ENCODE results near the gene ENO4. TPM values are rescaled to one million over a fixed set of nuclear protein-coding genes. Genes with fewer than 3 reads are reported as not detected.

Gene ENO4
- total RNA-seq, 1 experiment from 2014 or later, result 0.22 TPM

- intact Hi-C loops (cut with micrococcal nuclease), result no loop called here
- H3K79me2 ChIP-seq (ENCODE audit: insufficient read depth, low read length), result no peaks in the 10 kb centered on the region
- no peak overlapping the region for H3K9ac ChIP-seq (ENCODE audit: low read length)
- RAD21 ChIA-PET (ENCODE audit: low non-redundant PET in 1 of 2, low total read pairs in 2 of 2, uncharacterized antibody in 2 of 2, unreplicated experiment in 2 of 2), result no interaction called here
- CTCF ChIA-PET, result no interaction called here
- no peak overlapping the region for H3K27ac ChIP-seq (ENCODE audit: low read depth, low read length)
- ATAC-seq, result no peak
- no peak overlapping the region for H3K4me2 ChIP-seq (ENCODE audit: low read length)
- no peaks in the 10 kb centered on the region for H3K27me3 ChIP-seq (ENCODE audit: insufficient read depth, low read length)
- TF ChIP-seq SP1 (IDR thresholded peaks at IDR 0.05; ENCODE audit: low read depth), result no peak
- no peaks in the 10 kb centered on the region for H4K20me1 ChIP-seq (ENCODE audit: insufficient read depth)
- no peak overlapping the region for H2AFZ ChIP-seq (ENCODE audit: low read depth, low read length, poor library complexity, severe bottlenecking)
- POLR2A ChIA-PET, result no interaction called here
- DNase-seq (ENCODE audit: low read depth, low spot score), result no peak
- no peaks in the 10 kb centered on the region for H3K9me2 ChIP-seq (ENCODE audit: insufficient read depth)
- peaks cover 16 to 38% of the 10 kb centered on the region in 2 experiments; a peak in 2 of 4 replicates for H3K36me3 ChIP-seq (ENCODE audit: control insufficient read depth in 1 of 2, insufficient read depth in 2 of 2, low read length in 2 of 2)
- H3K4me1 ChIP-seq (ENCODE audit: control insufficient read depth in 1 of 2, insufficient read depth in 2 of 2, low read length in 2 of 2), result no peaks in the 10 kb centered on the region
- no peak overlapping the region for H3K4me3 ChIP-seq (replicated peaks in 1 of 2; ENCODE audit: low read depth in 1 of 2, low read length in 2 of 2)
- no TSS peak for BruUV-seq (replicated peaks)
- H3K9me3 ChIP-seq (ENCODE audit: control insufficient read depth in 1 of 2, insufficient read depth in 1 of 2, low read depth in 1 of 2, low read length in 2 of 2), result no peaks in the 10 kb centered on the region
Measured at GRCh38 chr10:116910910-116911309, 61.6 kb downstream of the ENO4 start.

GRCh38 chr10:116912162-116912561 is 62.9 kb downstream of the ENO4 start:
- H3K9me3 ChIP-seq (ENCODE audit: control insufficient read depth in 1 of 2, insufficient read depth in 1 of 2, low read depth in 1 of 2, low read length in 2 of 2), result no peaks in the 10 kb centered on the region
- DNase-seq (ENCODE audit: low read depth, low spot score) (no peak), ATAC-seq (no peak)
- no peaks in the 10 kb centered on the region for H3K27me3 ChIP-seq (ENCODE audit: insufficient read depth, low read length)
- no TSS peak for BruUV-seq (replicated peaks)
- H3K9ac ChIP-seq (ENCODE audit: low read length), result no peak overlapping the region
- H3K79me2 ChIP-seq (ENCODE audit: insufficient read depth, low read length), result no peaks in the 10 kb centered on the region
- CTCF ChIA-PET, result no interaction called here
- H3K36me3 ChIP-seq (ENCODE audit: control insufficient read depth in 1 of 2, insufficient read depth in 2 of 2, low read length in 2 of 2), result peaks cover 14 to 38% of the 10 kb centered on the region in 2 experiments; a peak in 2 of 4 replicates
- intact Hi-C loops (cut with micrococcal nuclease), result no loop called here
- H3K9me2 ChIP-seq (ENCODE audit: insufficient read depth), result no peaks in the 10 kb centered on the region
- no peak overlapping the region for H3K4me2 ChIP-seq (ENCODE audit: low read length)
- TF ChIP-seq ELF1 (IDR thresholded peaks at IDR 0.05; ENCODE audit: borderline replicate concordance, low read depth) (no peak), POLR2AphosphoS5 (IDR thresholded peaks at IDR 0.05; ENCODE audit: low read depth, low read length) (no peak), ZBTB33 (IDR thresholded peaks at IDR 0.05; ENCODE audit: extremely low read depth, insufficient replicate concordance, low read length) (no peak), TCF7L2 (IDR thresholded peaks at IDR 0.05; ENCODE audit: borderline replicate concordance, extremely low read depth, insufficient read depth, insufficient read length) (no peak), ZFX (IDR thresholded peaks at IDR 0.05) (no peak), SRF (IDR thresholded peaks at IDR 0.05; ENCODE audit: low read depth) (no peak), CTCF (IDR thresholded peaks at IDR 0.05 in 2 of 3, conservative IDR thresholded peaks at IDR 0.05 in 1 of 3; ENCODE audit: borderline replicate concordance in 1 of 3, insufficient read depth in 1 of 3, low read depth in 2 of 3, low read length in 2 of 3) (no peak), ZNF274 (IDR thresholded peaks at IDR 0.05; ENCODE audit: low read depth, low read length) (no peak), EGR1 (IDR thresholded peaks at IDR 0.05; ENCODE audit: low read depth) (no peak), POLR2A (IDR thresholded peaks at IDR 0.05; ENCODE audit: borderline replicate concordance, extremely low read depth, insufficient read depth, insufficient read length) (no peak)
- H3K27ac ChIP-seq (ENCODE audit: low read depth, low read length), result no peak overlapping the region
- no peak overlapping the region for H2AFZ ChIP-seq (ENCODE audit: low read depth, low read length, poor library complexity, severe bottlenecking)
- no peaks in the 10 kb centered on the region for H3K4me1 ChIP-seq (ENCODE audit: control insufficient read depth in 1 of 2, insufficient read depth in 2 of 2, low read length in 2 of 2)
- no peaks in the 10 kb centered on the region for H4K20me1 ChIP-seq (ENCODE audit: insufficient read depth)
- no peak overlapping the region for H3K4me3 ChIP-seq (replicated peaks in 1 of 2; ENCODE audit: low read depth in 1 of 2, low read length in 2 of 2)
- POLR2A ChIA-PET, result no interaction called here
- RAD21 ChIA-PET (ENCODE audit: low non-redundant PET in 1 of 2, low total read pairs in 2 of 2, uncharacterized antibody in 2 of 2, unreplicated experiment in 2 of 2), result no interaction called here

All from HCT116 (cell line).